Measurements from ENCODE around the gene CAMK1D.
"Not testable (repeated sequence)": the region's sequence is repeated elsewhere in the genome, so short reads cannot be mapped to it uniquely, and the experiment has no call there.

The CAMK1D gene

GRCh38 chr10:12529976-12530375 lies 180.6 kb downstream of the CAMK1D start:
- no peak for DNase-seq

- no peak for DNase-seq
Measured at GRCh38 chr10:12531305-12532220, 182.2 kb downstream of the CAMK1D start.

- DNase-seq: no peak
Measured at GRCh38 chr10:12533151-12533550, 183.8 kb downstream of the CAMK1D start.

GRCh38 chr10:12533723-12534122 lies 184.4 kb downstream of the CAMK1D start:
- DNase-seq: no peak

- DNase-seq: no peak
Measured at GRCh38 chr10:12534824-12535223, 185.5 kb downstream of the CAMK1D start.

GRCh38 chr10:12535656-12536055 lies 186.3 kb downstream of the CAMK1D start:
- no peak for DNase-seq

GRCh38 chr10:12538491-12538995 lies 189.2 kb downstream of the CAMK1D start:
- DNase-seq: no peak

GRCh38 chr10:12539350-12540164 lies 190.2 kb downstream of the CAMK1D start:
- no peak for DNase-seq

- peak; percentile 15 for DNase-seq
Measured at GRCh38 chr10:12540341-12540781, 191.0 kb downstream of the CAMK1D start.

GRCh38 chr10:12541446-12542067 lies 192.2 kb downstream of the CAMK1D start:
- no peak for DNase-seq

GRCh38 chr10:12542133-12542670 lies 192.9 kb downstream of the CAMK1D start:
- DNase-seq: no peak

- DNase-seq: no peak
Measured at GRCh38 chr10:12543589-12543988, 194.2 kb downstream of the CAMK1D start.

- DNase-seq: not testable (repeated sequence)
Measured at GRCh38 chr10:12546160-12546802, 196.9 kb downstream of the CAMK1D start.

GRCh38 chr10:12547301-12547771 lies 198.0 kb downstream of the CAMK1D start:
- no peak for DNase-seq

- no peak for DNase-seq
Measured at GRCh38 chr10:12549297-12549696, 199.9 kb downstream of the CAMK1D start.

- no peak for DNase-seq
Measured at GRCh38 chr10:12550994-12551393, 201.6 kb downstream of the CAMK1D start.

GRCh38 chr10:12556039-12556438 lies 206.7 kb downstream of the CAMK1D start:
- no peak for DNase-seq

- no peak for DNase-seq
Measured at GRCh38 chr10:12559578-12560178, 210.3 kb downstream of the CAMK1D start.

GRCh38 chr10:12561307-12561706 lies 212.0 kb downstream of the CAMK1D start:
- DNase-seq: no peak

GRCh38 chr10:12561720-12562119 lies 212.4 kb downstream of the CAMK1D start:
- DNase-seq: no peak

GRCh38 chr10:12563489-12563888 lies 214.1 kb downstream of the CAMK1D start:
- no peak for DNase-seq

GRCh38 chr10:12564173-12564572 lies 214.8 kb downstream of the CAMK1D start:
- DNase-seq: peak; percentile 24

All from activated CD4-positive, alpha-beta T cell treated with anti-CD3 and anti-CD28 coated beads, Interleukin-10, Interleukin-2, amounts not matched to agents 100 ng/mL and 50 ng/mL, durations not matched to agents 16 hours and 8 hours (primary cell).